Fibroblast of lung (primary cell): Measurements from ENCODE around the gene CAAP1. TPM values are rescaled to one million over a fixed set of nuclear protein-coding genes. Genes with fewer than 3 reads are reported as not detected.

Experiments used
- DNase-seq, 2 donors: peaks; one replicate each; pipeline versions ENCODE4 v3.0.0 to v3.0.0-alpha.2; 2010; ENCODE audit warnings: low read depth in 2 of 2
- H2AFZ ChIP-seq: 2 replicates; pipeline ENCODE4 v1.5.1; 2012; ENCODE audit warnings: low read length, control low read depth, inconsistent platforms
- H3K27ac ChIP-seq: 2 replicates; pipeline ENCODE4 v1.5.1; 2011; ENCODE audit warnings: low read length, control low read depth; ENCODE audit not compliant: insufficient read depth
- H3K27me3 ChIP-seq: 2 replicates; pipeline ENCODE4 v1.5.1; 2011; ENCODE audit warnings: mild to moderate bottlenecking, low read length; ENCODE audit not compliant: control insufficient read depth, insufficient read depth
- H3K36me3 ChIP-seq: 2 replicates; pipeline ENCODE4 v1.5.1; 2011; ENCODE audit warnings: low read length; ENCODE audit not compliant: control insufficient read depth, insufficient read depth
- H3K4me1 ChIP-seq: 2 replicates; pipeline ENCODE4 v1.5.1; 2011; ENCODE audit warnings: low read length; ENCODE audit not compliant: control insufficient read depth, insufficient read depth; ENCODE audit errors: extremely low read depth
- H3K4me2 ChIP-seq: 2 replicates; pipeline ENCODE4 v1.5.1; 2011; ENCODE audit warnings: low read length, control low read depth; ENCODE audit not compliant: insufficient read depth; ENCODE audit errors: extremely low read depth
- H3K4me3 ChIP-seq, 4 experiments: fragments of 200-600 bp in 1 of 4; sonication (generic) in 1 of 4; replicated peaks in 1 of 4; 2 replicates each; pipeline ENCODE4 v1.5.1; 2011 to 2016; ENCODE audit warnings: low read length in 4 of 4, low read depth in 3 of 4, mild to moderate bottlenecking in 3 of 4, control low read depth in 2 of 4, inconsistent platforms in 1 of 4, mixed read lengths in 1 of 4; ENCODE audit not compliant: insufficient read depth in 1 of 4; ENCODE audit errors: control extremely low read depth in 1 of 4
- H3K79me2 ChIP-seq: 2 replicates; pipeline ENCODE4 v1.5.1; 2012; ENCODE audit warnings: mild to moderate bottlenecking, low read length, inconsistent platforms; ENCODE audit not compliant: control insufficient read depth, insufficient read depth
- H3K9ac ChIP-seq: 2 replicates; pipeline ENCODE4 v1.5.1; 2011; ENCODE audit warnings: mild to moderate bottlenecking, low read length, control low read depth; ENCODE audit not compliant: insufficient read depth
- H3K9me3 ChIP-seq: 2 replicates; pipeline ENCODE4 v1.5.1; 2012; ENCODE audit warnings: low read depth, low read length; ENCODE audit not compliant: control insufficient read depth, insufficient read depth
- H4K20me1 ChIP-seq: 2 replicates; pipeline ENCODE4 v1.5.1; 2011; ENCODE audit warnings: low read length; ENCODE audit not compliant: control insufficient read depth, insufficient read depth; ENCODE audit errors: extremely low read depth
- EZH2 ChIP-seq: IDR thresholded peaks from 2 replicates; pipeline ENCODE4 v1.5.1; 2012; ENCODE audit warnings: low read length, control low read depth, mild to moderate bottlenecking; ENCODE audit errors: missing control alignments
- polyA plus RNA-seq, 2 donors: library from polyadenylated mRNA; depleted of rRNA in 1 of 2; stranded (reverse) in 1 of 2; unstranded in 1 of 2; fragments of >200 nt; gene quantifications; 2 replicates each; pipeline ENCODE4 v1.2.1, GENCODE V29; 2011 to 2012; ENCODE audit warnings: missing spikeins in 1 of 2
- total RNA-seq: library from RNA; depleted of rRNA; stranded (reverse); fragments of >200 nt; gene quantifications from 2 replicates; pipeline ENCODE4 v1.2.1, GENCODE V29; 2014
- TF ChIP-seq, protein P1 (sequence below), 2 donors: IDR thresholded peaks in 1 of 2; conservative IDR thresholded peaks in 1 of 2; 1 replicate in 1 of 2; 2 replicates in 1 of 2; pipeline ENCODE4 v1.5.1; 2011 to 2012; ENCODE audit warnings: low read length in 2 of 2, control low read depth in 1 of 2, inconsistent platforms in 1 of 2, low read depth in 1 of 2, mild to moderate bottlenecking in 1 of 2

The CAAP1 gene
- total and polyA plus RNA-seq, 2 donors (not counting 1 experiment from before 2014, with no cell fraction given): 13.9 to 15.9 TPM

GRCh38 chr9:26863074-26863473 lies 29.5 kb downstream of the CAAP1 start:
- Histone ChIP-seq H3K27me3 (no peaks in the 10 kb centered on the region), H3K4me1 (no peaks in the 10 kb centered on the region), H3K4me2 (no peak overlapping the region), H4K20me1 (no peaks in the 10 kb centered on the region), H3K79me2 (no peaks in the 10 kb centered on the region), H3K4me3 (no peak overlapping the region), H3K9me3 (no peaks in the 10 kb centered on the region), H3K9ac (no peak overlapping the region), H3K27ac (no peak overlapping the region), H3K36me3 (no peaks in the 10 kb centered on the region), H2AFZ (no peak overlapping the region)
- no peak for TF ChIP-seq EZH2
- TF ChIP-seq, protein P1, sequence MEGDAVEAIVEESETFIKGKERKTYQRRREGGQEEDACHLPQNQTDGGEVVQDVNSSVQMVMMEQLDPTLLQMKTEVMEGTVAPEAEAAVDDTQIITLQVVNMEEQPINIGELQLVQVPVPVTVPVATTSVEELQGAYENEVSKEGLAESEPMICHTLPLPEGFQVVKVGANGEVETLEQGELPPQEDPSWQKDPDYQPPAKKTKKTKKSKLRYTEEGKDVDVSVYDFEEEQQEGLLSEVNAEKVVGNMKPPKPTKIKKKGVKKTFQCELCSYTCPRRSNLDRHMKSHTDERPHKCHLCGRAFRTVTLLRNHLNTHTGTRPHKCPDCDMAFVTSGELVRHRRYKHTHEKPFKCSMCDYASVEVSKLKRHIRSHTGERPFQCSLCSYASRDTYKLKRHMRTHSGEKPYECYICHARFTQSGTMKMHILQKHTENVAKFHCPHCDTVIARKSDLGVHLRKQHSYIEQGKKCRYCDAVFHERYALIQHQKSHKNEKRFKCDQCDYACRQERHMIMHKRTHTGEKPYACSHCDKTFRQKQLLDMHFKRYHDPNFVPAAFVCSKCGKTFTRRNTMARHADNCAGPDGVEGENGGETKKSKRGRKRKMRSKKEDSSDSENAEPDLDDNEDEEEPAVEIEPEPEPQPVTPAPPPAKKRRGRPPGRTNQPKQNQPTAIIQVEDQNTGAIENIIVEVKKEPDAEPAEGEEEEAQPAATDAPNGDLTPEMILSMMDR (conservative IDR thresholded peaks at IDR 0.05 in 1 of 2, IDR thresholded peaks at IDR 0.05 in 1 of 2; ENCODE audit: low read depth in 1 of 2, low read length in 2 of 2): peak in 1 of 2 donors; percentile 38
- DNase-seq: peak; percentile 3 to 20

GRCh38 chr9:26856413-26857032 lies 36.1 kb downstream of the CAAP1 start:
- Histone ChIP-seq H4K20me1 (no peaks in the 10 kb centered on the region), H3K4me2 (no peak overlapping the region), H2AFZ (no peak overlapping the region), H3K79me2 (no peaks in the 10 kb centered on the region), H3K27ac (no peak overlapping the region), H3K4me1 (no peaks in the 10 kb centered on the region), H3K36me3 (no peaks in the 10 kb centered on the region), H3K4me3 (no peak overlapping the region), H3K27me3 (no peaks in the 10 kb centered on the region), H3K9me3 (no peaks in the 10 kb centered on the region), H3K9ac (no peak overlapping the region)
- peak; percentile 35 to 70 for DNase-seq
- TF ChIP-seq, protein P1 (conservative IDR thresholded peaks at IDR 0.05 in 1 of 2, IDR thresholded peaks at IDR 0.05 in 1 of 2; ENCODE audit: low read depth in 1 of 2, low read length in 2 of 2): peak; percentile 35 to 63
- no peak for TF ChIP-seq EZH2

DNA sequence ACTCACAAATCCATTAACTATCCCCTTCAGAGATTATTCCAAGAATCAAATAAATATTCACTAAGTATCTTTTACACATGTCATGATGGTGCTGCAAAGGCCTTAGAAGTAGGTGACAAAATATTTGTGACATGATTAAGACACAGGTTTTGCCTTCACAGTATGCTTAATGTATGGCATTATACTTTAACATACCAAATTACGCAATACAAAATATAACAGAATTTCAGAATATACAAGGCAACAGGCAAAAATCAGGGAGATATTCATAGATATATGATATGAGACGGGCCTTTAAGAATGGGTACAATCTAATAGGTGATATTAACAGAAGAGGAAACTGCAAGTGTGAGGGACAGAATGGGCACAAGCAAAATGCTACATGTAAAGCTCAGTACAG lies 41.6 kb downstream of the CAAP1 start:
- Histone ChIP-seq H4K20me1 (no peaks in the 10 kb centered on the region), H3K27ac (no peak overlapping the region), H3K4me1 (no peaks in the 10 kb centered on the region), H3K27me3 (no peaks in the 10 kb centered on the region), H3K36me3 (no peaks in the 10 kb centered on the region), H3K9ac (no peak overlapping the region), H3K4me3 (no peak overlapping the region), H3K79me2 (no peaks in the 10 kb centered on the region), H2AFZ (no peak overlapping the region), H3K9me3 (no peaks in the 10 kb centered on the region), H3K4me2 (no peak overlapping the region)
- DNase-seq: no peak
- TF ChIP-seq, protein P1 (conservative IDR thresholded peaks at IDR 0.05 in 1 of 2, IDR thresholded peaks at IDR 0.05 in 1 of 2; ENCODE audit: low read depth in 1 of 2, low read length in 2 of 2): no peak
- no peak for TF ChIP-seq EZH2
